Measurements from ENCODE around the gene RSBN1L. TPM values are rescaled to one million over a fixed set of nuclear protein-coding genes. Genes with fewer than 3 reads are reported as not detected.

RSBN1L gene
- total RNA-seq, 1 donor, result 17.0 TPM

GRCh38 chr7:77765906-77766800 is 69.9 kb downstream of the RSBN1L start:
- TF ChIP-seq CTCF (IDR thresholded peaks at IDR 0.05; ENCODE audit: insufficient read depth, low read length), result no peak
- DNase-seq (ENCODE audit: low read depth), result peak; percentile 85

GRCh38 chr7:77766801-77767605 is 70.7 kb downstream of the RSBN1L start:
- no peak overlapping the region for H3K4me3 ChIP-seq (ENCODE audit: low read depth, low read length)
- no peak for TF ChIP-seq CTCF (IDR thresholded peaks at IDR 0.05; ENCODE audit: insufficient read depth, low read length)
- DNase-seq (ENCODE audit: low read depth), result no peak

More at GRCh38 chr7:77765906-77766800, 69.9 kb downstream of the RSBN1L start:
- H3K4me3 ChIP-seq (ENCODE audit: low read depth, low read length), result no peak overlapping the region

GRCh38 chr7:77770316-77770715 is 74.1 kb downstream of the RSBN1L start:
- H3K4me3 ChIP-seq (ENCODE audit: low read depth, low read length), result no peak overlapping the region
- TF ChIP-seq CTCF (IDR thresholded peaks at IDR 0.05; ENCODE audit: insufficient read depth, low read length), result no peak
- no peak for DNase-seq (ENCODE audit: low read depth)

- no peak overlapping the region for H3K4me3 ChIP-seq (ENCODE audit: low read depth, low read length)
- TF ChIP-seq CTCF (IDR thresholded peaks at IDR 0.05; ENCODE audit: insufficient read depth, low read length), result no peak
- no peak for DNase-seq (ENCODE audit: low read depth)
Measured at GRCh38 chr7:77771901-77772300, 75.6 kb downstream of the RSBN1L start.

- DNase-seq (ENCODE audit: low read depth), result no peak
- no peak overlapping the region for H3K4me3 ChIP-seq (ENCODE audit: low read depth, low read length)
- TF ChIP-seq CTCF (IDR thresholded peaks at IDR 0.05; ENCODE audit: insufficient read depth, low read length), result no peak
Measured at GRCh38 chr7:77778535-77778934, 82.3 kb downstream of the RSBN1L start.

GRCh38 chr7:77782383-77782782 is 86.1 kb downstream of the RSBN1L start:
- DNase-seq (ENCODE audit: low read depth), result no peak
- H3K4me3 ChIP-seq (ENCODE audit: low read depth, low read length), result no peak overlapping the region
- no peak for TF ChIP-seq CTCF (IDR thresholded peaks at IDR 0.05; ENCODE audit: insufficient read depth, low read length)

Data from fibroblast of the aortic adventitia (primary cell).